AG08396 (cell line): Measurements from ENCODE around the gene ATP2B1.
"Not testable (repeated sequence)": the region's sequence is repeated elsewhere in the genome, so short reads cannot be mapped to it uniquely, and the experiment has no call there.

ENCODE experiments used
- DNase-seq: peaks from one replicate; pipeline ENCODE4 v3.0.0; 2012; ENCODE audit warnings: low spot score, mixed read lengths

ATP2B1 gene

DNA sequence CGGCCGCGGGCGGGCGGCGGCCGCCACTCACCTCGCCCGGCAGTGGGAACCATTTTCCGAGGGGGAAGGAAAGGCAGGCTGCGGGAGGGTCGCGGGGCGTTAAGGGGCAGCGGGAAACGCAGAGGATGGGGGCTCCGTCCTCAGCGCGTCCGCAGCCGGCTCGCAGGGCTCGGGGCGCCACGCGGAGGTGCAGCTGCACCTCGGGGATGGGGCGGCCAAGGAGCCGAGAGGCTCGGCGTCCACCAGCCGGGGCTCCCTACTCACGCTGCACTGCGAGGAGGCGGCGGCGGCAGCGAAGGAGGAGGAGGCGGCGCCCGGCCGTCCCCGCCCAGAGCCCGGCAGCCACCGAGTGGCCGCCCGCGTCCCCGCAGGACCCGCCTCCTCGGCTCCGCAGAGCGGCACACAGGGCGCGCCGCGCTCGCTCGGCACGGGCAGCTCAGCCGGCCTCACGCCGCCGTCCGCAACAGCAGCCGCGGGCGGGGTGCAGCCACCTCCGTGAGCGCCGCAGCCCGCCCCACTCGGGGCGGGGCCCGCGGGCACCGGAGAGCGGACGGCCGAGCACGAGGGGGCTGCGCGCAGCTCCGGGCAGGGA is at the start of gene ATP2B1:
TSS of gene ATP2B1 (minus strand) at position 274 of the 592 bp plus-strand sequence. CDS start 52,952 bp downstream, outside the sequence.
- DNase-seq: peak; percentile 91

DNA sequence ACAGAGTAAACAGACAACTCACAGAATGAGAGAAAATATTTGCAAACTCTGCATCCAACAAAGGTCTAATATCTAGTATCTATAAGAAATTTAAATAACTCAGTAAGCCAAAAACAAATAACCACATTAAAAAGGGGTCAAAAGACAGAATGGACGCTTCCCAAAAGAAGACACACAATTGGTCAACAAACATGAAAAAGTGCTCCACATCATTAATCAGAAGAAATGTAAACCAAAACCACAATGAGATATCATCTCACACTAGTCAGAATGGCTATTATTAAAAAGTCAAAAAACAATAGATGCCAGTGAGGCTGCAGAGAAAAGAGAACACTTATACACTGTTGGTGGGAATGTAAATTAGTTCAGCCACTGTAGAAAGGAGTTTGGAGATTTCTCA is 49.3 kb upstream of the ATP2B1 start:
- not testable (repeated sequence) for DNase-seq

DNA sequence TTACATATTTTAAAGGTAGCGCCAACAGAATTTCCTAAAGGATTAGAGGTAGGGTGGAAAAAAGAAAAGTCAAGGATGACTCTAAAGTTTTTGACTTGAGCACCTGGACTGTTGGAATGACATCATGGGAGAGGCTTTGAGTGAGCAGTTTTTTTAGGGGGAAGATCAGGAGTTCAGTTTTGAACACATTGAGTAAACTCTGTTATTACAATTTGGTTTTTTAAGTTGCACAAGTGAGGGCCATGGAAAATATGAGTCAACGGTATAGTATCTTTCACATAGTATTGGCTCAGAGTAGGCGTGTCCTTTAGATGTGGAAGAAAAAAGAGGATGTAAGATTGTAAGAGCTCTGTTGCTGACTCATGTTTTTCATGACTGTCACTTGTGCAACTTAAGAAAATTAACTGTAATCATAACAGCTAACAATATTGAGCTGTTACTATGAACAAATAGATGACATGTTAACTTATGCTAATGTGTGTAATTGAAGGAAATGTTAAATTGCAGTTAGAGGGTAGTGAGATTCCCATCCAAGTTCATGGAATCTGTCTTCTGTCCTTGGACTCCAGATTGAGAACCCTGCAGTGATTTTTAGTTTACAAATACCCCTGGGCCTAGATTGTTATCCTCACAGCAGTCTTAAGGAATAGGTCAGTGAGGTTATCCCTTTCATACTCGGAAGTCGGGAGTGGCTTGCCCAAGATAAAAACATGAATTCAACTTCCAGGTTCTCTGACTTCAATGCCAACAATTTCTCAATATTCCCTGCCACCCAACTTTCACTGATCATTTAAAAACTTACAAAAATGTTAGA is 48.2 kb upstream of the ATP2B1 start:
- DNase-seq: peak; percentile 76

DNA sequence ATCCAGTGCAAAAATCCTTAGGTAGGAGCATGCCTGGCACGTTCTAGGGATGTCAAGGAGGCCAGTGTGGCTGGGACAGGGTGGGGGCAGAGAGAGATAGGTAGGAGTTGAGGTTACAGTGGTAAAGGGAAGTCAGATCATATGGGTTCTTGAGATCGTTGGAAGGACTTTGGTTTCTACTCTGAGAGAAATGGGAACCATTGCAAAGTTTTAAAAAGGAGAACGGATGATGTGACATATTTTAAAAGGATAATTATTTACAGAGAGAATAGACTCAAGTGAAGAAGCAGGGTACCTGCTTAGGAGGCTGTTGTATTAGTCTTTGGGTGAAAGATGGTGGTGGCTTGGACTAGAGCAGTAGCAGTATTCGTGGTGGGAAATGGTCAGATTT is 47.6 kb upstream of the ATP2B1 start:
- no peak for DNase-seq

DNA sequence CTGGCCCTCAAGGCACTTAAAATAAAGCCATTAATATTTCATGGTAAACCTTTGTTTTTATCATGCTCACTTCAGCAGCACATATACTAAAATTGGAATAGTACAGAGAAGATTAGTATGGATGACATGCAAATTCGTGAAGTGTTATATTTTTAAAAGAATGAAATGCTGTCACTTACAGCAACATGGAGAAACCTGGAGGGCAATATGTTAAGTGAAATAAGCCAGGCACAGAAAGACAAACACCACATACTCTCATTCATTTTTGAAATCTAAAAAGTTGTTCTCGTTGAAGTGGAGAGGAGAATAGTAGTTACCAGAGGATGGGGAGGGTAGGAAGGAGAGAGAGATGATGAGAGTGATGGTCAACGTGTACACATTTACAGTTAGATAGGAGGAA is 45.4 kb upstream of the ATP2B1 start:
- DNase-seq: no peak

DNA sequence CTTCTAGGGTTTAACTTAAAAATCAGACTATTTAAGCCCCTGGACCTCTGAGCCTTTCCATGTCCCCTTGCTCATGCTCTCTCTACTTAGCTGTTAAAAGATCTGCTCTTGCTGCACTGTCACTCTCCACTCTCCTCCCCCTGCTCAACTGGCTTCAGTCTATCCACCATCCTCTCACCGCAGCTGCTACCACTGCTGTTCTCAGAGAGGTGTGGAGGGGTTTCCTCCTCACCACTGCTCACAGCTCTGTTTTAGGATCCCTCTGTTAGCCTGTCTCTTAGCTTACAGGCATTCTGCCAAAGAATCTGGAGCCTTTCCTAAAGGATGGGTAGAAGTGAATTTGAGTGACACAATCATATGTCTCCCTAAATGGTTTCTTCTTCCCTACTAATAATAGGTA is 43.7 kb upstream of the ATP2B1 start:
- DNase-seq: no peak

DNA sequence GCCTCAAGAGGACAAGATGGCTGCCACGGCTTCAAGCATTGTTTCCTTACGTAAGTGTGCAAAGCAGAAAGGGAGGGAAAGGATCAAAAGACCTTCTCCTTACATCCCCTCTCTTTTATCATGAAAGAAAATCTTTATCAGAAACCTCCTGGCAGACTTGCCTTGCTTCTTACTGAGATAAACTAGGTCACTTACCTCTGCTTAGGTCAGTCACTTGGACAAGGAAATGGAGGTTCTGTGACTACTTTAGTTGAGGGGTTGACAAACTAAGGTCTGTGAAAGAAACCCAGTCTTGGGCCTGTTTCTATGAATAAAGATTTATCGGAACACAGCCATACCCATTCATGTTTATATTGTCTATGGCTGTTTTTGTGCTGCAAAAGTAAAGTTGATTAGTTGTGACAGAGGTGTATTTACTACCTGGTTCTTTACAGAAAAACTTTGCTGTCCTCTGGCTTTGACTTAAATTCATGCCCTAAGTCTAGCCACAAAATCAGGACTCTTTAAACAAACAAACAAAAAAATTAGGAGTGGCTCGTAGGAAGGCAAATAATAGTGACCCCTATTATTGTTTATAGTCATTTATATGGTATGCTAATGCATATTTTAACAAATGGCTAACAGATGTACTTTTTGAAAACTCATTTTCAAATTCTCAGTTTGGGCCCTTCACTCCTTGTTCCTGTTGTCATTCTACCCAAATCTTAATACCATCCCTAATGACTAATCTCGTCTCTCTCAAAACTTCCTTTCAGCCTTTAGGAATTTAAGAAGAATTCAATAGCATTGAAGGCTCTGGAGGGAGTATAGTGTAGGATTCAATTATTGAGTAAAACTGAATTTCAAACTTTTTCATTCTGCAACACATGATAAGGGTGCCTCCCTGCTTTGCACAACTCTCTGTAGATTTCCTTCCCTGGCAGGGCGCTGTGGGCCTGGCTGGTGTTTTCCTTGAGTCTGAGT is 42.0 kb upstream of the ATP2B1 start:
- no peak for DNase-seq

DNA sequence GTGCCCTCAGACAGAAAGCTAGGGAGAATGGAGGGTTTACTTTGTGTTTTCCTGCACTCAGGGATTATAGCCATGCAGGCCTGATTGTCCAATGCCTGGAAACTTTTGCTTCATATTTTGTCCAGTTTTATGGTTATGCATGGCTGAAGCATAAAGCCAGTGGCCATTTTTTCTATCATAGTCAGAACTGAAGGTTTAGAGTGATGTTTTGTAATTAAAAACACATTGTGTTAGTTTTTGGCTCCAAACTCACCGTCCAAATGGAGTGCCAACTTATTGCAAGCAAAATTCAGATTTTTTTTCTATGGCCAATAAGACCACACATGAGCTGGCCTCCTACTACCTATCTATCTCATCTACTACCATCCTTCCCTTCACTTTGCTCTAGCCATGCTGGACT is 40.2 kb upstream of the ATP2B1 start:
- DNase-seq: no peak

DNA sequence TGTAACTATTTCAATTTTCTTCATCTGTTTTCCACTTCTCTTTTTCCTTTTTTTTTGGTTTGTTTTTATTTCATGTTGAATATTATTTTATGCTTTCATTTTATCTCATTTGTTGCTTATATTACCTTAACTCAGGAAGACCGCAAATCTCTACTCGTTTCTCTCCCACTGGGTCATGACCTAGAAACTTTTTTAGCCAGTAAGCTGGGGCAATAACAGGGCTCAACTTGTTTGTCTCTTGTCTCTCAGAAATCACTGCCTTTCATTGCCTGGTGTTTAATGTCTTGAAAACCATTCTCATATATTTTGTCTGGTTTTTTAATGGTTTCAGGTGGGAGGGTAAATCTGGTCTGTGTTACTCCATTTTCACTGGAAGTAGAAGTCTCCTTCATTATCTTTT is 36.6 kb upstream of the ATP2B1 start:
- DNase-seq: no peak

DNA sequence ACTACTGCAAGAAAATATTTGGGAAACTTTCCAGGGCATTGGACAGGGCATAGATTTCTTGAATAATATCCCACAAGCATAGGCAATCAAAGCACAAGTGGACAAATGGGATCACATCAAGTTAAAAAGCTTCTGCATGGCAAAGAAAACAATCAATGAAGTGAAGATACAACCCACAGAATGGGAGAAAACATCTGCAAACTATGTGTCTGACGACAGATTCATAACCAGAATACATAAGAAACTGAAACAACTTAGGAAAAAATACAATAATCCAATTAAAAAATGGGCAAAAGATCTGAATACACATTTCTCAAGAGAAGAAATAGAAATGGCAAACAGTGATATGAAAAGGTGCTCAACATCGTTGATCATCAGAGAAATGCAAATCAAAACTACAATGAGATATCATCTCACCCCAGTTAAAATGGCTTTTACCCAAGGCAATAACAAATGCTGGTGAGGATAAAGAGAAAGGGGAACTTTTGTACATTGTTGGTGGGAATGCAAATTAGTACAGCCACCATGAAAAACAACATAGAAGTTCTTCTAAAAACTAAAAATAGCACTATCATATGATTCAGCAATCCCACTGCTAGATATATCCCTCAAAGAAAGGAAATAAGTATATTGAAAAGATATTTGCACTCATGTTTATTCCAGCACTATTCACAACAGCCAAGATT is 33.8 kb upstream of the ATP2B1 start:
- no peak for DNase-seq

DNA sequence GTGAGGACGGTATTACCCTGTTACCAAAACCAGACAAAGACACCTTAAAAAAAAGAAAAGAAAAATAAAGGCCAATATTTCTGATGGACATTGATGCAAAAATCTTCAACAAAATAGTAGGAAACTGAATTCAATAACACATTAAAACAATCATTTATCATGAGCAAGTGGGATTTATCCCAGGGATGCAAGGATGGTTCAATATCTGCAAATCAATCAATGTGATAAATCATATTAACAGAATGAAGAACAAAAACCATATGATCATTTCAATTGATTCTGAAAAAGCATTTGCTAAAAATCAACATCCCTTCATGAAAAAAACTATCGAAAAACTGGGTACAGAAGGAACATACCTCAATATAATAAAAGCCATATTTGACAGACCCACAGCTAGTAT is 32.3 kb upstream of the ATP2B1 start:
- no peak for DNase-seq

DNA sequence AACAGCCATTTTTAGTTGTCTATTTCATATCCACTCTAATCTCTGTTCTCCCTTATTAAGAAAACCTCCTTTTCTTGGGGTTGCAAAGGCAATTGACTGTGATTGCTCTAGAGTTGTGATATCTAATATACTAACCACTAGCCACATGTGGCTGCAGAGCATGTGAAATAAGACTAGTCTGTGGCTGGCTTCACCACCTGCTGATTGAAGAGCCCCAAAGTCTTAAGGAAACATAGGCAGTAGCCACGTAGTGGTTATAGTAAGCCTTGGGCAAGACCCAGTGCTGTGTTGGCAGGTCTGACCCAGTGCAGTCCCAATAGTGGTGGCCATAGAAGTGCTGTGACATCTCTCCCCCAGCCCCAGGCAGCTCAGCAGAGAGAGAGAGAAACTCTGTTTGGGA is 28.4 kb upstream of the ATP2B1 start:
- DNase-seq: no peak

DNA sequence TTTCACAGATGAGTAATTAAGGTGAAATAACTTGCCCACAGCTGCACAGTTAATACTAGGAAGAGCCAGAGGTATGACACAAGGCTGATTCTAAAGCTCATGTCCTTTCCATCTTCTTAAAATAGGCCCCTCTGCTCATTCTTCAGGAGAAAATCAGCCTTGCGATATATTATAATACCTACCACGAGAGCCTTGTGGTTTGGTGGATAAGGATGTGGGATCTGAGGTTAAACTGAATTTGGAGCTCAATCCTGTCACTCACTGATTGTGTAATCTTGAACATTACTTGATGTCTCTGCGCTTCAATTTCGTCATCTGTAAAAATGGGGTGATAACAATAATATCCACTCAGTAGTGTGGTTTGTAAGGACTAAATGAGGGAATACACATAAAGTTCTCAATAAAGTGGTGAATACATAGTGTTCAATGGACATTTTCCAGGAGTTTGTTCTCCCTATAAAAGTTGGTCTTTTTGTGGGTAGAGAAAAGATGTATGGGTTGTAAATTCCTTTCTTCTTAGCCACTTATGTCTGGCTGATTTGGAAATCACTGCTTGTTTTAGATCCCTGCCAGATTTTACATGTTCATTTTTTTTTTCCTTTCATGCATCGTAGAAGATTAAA is 25.1 kb upstream of the ATP2B1 start:
- DNase-seq: peak; percentile 45

DNA sequence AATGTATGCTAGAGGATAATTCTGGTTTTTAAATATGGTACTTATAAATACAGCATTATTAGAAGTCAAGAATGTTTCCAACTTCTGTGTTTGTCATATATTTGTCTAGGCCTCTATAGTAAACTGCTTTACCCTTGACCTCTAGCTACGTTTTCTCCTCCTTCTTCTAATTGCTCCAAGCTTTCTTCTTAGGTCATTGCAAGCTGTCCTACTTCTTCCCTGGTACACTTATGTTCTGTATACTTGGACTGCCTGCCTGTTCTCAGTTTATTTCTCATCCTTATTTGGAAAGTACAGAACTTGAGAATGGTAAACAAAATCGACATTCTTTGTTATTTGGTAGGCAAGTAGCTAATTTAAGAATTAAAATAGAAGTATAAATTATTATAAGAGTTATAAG is 23.9 kb upstream of the ATP2B1 start:
- DNase-seq: no peak

DNA sequence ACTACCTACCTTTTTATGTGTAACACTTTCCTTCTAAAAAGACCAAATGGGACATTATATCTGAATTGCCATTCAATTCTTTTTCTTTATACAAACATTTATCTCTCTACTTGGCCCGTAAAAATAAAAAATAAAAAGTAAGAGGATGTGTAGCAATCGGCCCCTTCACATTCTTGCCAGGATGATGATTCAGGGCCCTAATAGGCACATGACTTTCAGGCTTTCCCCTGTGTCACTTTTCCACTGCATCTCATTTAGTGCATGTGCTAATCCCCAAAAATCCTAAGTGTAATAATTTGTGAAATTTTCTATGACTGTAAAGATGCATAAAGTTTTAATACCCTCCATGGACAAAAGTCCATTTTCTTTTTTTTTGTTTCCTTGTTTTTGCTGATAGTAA is 23.0 kb upstream of the ATP2B1 start:
- peak; percentile 55 for DNase-seq

DNA sequence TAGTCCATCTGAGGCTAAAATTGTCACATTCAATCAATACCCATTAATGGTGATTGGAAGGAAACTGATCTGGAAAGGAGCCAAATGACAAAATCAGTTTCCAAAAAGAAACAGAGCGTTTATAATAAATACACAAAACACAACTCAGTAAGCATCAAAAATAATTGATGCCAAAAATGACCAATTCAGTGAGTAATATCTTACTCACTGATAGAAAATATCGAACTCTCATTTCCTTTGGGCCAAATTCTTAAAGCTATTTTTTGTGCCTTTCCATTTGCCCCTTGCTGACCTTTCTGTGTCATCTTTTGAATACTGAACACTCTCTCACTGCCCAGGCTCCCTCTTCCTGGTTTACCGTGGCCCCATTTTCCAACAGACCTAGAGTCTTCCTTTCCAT is 22.5 kb upstream of the ATP2B1 start:
- DNase-seq: no peak

DNA sequence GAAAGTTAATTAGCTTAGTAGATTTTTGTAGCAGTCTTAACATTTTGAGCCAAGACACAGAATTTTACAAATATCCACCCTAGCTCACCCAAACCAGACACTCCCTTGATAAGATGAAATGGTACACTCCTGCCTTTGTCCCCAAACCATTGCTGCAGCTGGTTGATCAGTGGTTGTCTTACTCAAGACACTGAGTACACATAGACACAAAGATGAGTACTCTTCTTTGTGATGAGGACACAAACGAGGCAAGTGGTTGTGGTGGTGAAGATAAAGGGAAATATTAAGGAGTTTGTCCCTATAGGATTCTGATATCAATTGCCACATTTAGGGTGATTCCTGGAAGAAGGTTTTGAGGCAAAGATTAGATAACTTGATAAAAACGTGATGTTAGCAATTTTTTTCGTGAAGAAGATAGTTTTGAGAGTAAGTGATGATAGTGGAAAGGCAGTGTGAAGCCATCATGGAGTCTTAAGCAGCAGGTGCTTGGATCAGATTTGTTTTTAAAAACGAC is 21.4 kb upstream of the ATP2B1 start:
- no peak for DNase-seq

DNA sequence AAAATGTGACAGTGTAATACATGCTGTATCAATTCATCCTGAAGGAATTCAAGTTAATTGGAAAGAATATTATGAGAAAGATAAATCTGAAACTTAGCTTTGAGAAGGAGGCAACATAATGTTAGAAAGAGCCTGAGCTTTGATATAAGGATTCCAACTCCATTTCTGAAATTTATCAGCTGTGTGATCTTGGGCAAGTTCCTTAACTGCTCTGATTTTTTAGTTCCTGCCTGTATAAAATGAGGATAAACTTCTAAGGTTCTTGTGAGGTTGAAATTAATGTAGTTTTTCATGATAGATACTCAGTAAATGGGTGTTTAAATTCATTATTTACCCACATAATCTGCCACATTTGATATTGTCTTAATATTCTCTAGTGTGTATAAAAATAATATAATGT is 14.6 kb upstream of the ATP2B1 start:
- no peak for DNase-seq

DNA sequence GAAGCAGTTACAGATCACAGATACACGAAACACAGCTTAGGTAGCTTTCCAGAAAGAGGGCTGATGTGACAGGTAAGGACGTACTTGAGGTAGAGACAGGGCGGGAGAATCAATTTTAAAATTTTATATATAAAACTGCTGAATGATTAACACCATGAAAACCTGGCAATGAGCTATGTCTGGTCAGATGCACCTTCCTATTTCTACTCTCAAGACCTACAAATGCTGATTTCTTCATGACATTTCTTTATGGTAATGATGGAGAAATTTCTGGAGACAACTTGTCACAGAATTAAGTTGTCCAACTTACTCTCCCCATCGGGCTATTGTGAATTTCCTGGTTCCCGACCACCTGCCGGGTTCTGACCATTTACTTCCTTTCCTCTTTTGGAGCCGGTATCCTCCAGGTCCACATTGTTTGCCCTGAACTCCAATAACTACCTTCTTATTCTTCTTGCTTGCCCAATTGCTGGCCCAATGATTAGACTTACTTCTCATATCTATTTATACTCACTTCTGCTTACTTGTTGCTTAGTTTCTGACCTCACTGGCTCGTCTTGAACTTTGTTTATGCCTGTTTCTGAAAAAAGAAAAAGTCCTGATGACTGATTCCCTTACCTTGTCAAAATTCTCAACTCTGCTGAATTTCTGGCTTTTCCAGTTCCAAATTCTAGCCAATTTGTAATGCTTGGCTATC is 12.8 kb upstream of the ATP2B1 start:
- DNase-seq: no peak

DNA sequence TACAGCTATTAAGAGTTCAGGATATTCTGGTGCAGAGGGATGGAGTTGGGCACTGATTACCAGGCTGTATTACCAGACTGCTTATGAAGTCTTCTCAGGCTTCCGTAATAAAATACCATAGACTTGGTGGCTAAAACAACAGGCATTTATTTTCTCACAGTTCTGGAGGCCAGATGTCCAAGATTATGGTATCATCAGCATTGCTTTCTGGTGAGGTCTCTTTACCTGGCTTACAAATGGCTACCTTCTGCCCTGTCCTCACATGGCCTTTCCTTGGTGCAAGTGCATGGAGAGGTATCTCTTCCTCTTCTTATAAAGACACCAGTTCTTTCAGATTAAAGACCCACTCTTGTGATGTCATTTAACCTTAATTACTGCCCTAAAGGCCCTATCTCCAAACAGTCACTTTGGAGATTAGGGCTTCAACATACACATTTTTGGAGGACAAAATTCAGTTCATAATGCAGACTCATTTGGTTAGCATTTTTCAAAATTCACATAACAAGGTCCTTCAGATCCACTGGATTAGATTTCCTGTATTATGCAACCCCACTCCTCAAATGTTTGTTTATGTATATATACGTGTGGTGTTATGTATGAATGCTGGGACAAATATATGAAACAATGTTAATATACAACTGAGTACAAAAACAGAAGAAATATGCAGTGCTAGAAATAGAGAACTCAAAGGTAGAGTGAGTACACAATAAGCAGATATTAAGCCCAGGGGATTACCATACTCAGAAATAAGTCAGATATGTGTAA is 9.3 kb upstream of the ATP2B1 start:
- no peak for DNase-seq
